HG03045 (cell line): ENCODE measurements around the gene LTBP2.

Experiments
- ATAC-seq: cut with Tn5 transposase; IDR thresholded peaks from one replicate; pipeline ENCODE4 v1.9.1; 2021; ENCODE audit warnings: mild to moderate bottlenecking, moderate library complexity; ENCODE audit not compliant: unreplicated experiment

LTBP2 gene

DNA sequence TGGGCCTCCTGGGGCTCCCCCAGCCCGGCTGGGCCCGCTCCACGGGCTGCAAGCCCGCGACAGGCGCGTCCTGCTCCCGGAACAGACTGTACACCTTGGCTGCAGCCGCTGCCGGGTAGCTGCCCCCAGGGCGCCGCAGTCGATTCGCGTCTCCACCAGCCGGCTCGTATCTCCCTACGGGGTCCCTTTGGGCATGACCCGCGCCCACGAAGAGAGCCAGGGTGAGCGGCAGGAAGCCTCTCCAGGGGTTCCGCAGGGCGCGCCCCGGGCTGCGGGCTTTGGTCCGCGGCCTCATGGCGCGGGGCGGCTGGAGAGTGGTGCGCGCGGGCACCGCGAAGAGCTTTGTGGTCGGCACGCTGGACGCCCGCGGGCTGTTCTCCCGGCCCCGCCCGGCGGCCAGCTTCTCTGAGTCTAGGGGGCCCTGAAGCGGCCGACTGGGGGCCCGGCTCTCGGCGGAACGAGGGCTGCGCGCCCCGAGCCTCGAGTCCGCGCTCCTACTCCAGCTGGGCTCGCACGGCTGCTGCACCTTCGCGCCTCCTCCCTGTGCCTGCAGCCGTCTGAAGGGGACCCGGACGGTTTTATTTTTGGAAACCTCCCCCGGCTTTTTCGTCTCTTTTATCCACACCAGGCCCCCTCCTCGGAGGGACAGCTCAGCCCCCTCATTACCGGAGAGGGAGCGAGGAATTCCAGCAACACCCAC, at the start of gene LTBP2:
Gene LTBP2 (minus strand): TSS at position 588 of the 700 bp plus-strand sequence. CDS start 293 bp downstream, at position 295.
- peak; percentile 9 for ATAC-seq

DNA sequence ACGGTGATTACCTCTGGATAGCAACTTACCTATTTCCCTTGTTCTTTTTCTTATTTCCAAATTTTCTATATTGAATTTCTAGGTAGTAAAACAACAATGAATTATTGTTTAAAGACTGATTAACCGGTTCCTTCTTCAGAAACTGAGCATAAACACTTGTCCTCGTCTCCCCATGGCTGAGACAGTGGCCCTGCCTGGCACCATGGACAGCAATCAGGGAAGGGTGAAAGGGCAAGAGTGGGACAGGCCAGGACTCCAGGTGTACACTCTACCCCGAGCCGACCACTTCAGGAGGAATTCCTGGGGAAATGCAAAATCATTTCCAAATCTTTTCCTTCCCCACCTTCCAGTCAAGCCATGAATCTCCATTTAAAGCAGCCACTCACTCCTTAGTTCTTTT, 48.8 kb upstream of the LTBP2 start:
- ATAC-seq, result no peak

DNA sequence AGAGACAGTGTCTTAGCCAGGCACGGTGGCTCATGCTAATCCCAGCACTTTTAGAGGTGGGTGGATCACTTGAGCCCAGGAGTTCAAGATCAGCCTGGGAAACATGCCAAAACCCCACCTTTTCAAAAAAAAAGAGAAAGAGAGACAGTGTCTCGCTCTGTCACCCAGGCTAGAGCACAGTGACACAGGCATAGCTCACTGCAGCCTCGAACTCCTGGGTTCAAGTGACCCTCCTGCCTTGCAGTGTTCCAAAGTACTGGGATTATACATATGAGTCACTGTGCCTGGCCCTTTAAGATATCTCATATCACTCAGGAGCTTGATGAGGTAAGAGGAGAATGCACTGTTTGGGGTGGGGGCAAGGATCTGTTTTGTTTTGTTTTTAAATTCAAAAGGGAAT, 48.1 kb upstream of the LTBP2 start:
- ATAC-seq, result no peak

DNA sequence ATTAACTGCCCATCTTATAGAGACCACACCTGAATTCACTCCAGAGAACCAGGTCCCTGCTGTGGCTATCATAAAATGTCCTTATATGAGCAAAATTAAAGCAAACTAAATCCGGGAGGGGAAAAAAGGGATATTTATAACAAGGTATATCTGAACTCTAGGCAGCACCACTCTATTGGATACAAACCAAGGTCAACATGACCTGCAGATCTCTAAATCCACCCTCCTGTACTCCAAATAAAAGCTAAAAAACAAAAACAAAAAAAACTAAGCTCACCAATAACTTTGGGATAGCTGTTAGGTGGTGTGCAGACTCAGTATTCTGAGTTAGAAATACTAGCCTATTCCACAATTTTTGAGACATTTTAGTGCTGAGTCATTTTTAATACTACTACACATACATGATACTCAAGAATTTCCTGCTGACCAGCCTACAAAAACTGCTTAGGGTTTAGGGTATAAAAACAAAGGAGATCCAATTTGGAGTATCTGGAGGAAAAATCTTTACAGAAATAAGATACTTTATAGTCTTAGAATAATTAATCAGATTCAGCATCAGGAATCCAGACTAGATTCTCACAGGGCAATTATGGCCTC, 46.6 kb upstream of the LTBP2 start:
- no peak for ATAC-seq

DNA sequence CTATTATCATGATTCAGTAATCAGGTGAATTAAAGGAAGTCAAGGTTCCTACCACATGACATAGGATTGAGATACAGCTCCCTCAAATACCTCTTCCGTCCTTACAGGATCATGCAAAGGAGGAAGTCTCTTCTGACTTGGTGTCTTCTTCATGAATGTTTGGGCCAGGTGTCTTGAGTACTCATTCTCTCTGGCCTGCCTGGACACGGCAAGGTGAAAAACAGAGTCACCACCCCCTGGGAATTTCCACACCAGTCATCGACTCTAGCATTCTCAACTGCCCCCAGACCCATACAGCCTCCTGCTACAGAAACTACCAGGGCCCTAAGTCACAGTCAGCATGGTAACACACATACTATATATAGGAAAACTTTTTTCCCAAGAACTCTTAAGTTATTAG, 44.9 kb upstream of the LTBP2 start:
- no peak for ATAC-seq

DNA sequence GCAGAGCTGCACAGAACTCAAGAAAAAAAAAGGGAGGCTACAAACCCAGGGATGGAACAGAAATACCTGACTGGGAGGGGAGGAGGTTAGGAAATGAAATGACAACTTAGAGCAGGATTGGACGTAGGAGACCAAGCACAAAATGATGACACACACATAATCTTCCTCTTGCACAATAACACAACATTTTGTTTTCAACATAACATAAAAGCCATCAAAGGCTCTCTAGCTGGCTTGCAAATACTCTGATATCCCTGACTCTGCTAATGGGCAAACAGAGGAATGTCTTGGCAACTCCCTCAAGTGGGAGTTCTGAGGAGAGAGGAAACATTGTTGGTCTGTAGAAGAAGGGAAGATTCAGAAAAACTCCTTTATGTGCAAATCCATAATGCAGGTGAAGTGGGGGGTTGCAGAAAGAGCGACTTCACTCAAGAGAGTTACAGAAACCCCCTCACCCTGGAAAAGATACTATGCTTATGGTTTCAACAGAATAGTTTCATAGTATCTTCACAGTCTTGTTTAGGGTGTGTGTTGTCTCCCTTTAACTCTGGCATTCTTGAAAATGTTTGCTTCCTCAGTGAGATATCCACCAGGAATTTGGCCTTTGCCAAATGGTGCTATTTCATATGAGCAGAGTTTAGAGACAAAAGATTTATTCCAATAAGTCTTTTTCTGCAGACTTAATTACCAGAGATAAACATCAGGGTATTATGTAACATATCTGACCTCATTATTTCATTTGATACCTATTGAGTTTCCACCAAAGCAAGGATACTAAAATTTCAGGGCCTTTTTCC, 43.8 kb upstream of the LTBP2 start:
- ATAC-seq, result no peak

DNA sequence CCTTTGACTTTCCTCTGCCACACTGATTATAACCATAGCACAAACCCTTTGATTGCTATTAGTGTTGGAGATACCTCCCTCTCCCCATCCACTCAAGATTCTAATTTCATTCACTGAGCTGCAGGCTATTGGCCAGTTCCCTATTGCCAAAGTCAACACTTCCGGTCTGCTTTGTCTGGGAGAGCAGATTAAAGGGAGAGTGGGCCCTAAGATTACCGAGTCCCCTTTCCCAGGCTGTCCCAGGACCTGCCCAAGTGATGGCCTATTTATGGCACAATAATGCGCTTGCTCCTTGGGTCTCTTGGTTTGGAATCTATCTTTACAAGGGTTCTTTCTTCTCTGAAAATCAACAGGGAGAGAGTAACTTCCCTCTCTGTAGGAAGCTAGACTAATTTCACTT, 42.9 kb upstream of the LTBP2 start:
- no peak for ATAC-seq

DNA sequence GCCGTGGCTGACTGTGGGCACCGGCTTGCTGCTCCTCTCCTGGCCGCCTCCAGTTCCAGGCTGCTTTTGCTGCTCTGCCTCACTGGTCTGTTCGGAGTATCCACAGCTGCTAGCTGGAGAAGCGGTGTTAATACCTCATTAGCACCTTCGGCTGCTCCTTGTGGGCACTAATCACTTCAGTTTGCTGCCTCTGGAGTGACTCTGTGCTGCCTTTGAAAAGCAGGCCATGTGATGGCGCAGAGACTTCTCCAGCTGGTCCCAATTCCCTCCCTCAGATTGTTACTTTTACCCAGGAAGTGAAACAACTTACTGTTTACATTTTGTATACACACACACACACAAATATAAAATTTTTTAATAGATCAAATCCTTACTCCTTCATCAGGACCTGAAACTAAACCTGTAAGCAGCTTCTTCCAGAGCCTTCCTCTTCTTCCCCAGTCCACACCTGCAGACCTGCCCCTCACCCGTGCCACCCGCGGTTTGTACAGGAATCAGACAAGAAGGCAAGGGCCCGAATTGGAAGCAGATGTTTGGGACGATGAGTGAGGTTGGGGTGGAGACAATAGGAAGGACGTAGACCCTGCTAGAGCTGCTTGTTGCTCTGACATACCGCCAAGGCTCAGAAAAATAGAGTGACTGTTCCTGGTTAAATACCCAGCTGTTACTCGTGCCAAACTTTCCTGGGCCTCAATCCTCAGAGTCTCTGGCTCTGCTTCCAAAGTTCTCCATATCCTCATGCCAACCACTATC, 41.5 kb upstream of the LTBP2 start:
- no peak for ATAC-seq

DNA sequence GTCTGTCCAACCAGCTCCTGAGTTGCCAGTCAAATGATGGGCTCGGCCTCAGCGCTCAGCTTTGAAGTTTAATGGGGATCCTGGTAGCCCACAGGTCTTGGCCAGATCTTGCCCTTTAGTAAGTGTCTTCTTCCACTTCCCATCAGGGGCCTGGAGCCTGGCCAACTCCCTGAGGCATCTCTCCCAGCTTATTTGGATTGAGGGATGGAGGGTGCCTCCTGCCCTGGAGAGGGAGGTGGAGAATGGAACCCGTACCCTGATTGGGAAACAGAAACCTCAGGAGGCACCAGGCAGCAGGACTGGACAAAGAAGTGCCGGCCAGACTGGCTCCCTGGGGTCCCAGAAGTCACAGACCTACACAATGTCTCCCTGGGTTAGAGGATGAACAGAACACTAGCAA, 40.5 kb upstream of the LTBP2 start:
- no peak for ATAC-seq

DNA sequence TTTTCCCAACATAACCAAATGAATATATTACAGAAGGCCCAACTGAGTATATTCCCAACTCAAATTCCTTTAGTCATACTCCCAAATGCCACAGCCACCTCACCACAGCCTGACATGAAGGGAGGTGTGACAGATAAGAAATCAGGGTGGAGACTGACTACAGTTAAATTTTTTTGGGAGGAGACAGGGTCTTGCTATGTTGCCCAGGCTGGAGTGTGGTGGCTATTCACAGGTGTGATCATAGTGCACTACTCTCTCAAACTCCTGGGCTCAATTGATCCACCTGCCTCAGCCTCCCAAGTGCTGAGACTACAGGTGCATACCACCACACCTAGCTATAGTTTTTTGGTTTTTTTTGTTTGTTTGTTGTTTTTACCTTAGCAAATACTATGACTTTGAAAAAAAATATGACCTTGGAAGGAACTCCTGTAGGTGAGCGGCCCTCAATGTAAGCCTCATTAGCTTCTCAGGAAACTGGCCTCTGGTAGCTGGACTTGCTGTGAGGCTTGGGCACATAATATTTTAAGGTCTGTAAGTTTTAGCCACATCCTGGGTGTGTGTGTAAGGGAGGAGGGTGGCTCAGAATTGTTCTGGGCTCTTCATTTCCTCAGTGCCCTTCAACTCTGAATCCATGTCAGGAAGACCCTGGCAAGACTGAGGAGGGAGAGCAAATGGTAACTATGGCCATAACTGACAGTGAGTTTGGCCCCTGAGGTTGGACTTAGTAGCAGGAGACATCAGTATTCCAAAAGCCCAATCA, 39.1 kb upstream of the LTBP2 start:
- no peak for ATAC-seq

DNA sequence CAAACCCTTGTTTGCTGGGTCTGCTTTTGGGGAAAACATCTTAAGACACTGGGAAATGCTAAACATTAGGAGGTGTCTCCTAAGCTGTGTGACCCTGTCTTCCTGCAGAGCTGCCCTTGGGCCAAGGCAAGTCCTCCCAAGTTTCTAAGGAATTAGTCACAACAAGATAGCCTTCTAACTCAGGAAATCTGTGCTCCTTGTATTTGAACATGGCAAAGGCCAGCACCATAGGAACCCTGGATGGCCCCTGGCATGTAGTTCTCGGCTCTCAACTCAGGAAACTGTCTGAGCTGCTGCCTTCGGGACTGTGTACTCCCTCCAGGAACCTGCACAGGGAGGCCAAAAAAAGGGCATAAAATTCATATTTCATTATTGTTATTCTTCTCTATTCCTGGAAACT, 37.6 kb upstream of the LTBP2 start:
- no peak for ATAC-seq

DNA sequence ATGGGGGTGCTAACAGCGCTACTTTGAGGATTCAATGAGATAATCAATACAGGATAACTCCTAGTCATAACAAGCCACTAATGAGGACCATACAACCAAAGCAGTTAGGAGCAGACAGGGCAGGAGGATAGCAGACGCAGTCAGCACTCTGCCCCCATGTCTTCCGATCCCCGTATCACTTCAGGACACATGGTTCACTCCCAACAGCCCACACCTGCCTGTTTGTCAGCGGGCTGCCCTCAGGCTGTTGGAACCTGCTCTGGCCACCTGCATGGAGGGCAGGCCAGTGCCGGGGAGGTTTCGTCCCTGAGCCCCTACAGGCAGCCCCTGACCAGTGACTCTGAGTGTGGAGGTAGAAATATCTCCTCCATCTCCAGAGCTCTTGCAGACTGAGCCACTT, 37.1 kb upstream of the LTBP2 start:
- no peak for ATAC-seq

DNA sequence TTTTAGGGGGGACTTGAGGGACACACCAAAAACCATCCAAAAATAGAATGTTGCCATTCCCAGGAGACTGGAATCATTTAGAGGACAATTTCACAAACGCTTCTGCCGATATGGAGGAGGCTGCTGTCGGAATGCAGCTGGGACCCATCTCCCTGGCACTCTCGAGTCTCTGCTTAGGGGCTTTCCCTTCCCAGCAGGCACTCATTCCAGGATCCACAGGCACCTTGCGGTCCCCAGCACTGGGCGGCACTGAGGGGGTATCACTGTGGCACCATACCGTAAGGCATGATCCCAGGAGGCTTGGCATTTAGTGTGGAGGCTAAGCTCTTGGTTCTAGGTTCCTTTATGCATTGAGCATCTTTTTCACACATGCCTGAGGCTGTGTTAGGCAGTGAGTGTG, 36.6 kb upstream of the LTBP2 start:
- ATAC-seq, result no peak

DNA sequence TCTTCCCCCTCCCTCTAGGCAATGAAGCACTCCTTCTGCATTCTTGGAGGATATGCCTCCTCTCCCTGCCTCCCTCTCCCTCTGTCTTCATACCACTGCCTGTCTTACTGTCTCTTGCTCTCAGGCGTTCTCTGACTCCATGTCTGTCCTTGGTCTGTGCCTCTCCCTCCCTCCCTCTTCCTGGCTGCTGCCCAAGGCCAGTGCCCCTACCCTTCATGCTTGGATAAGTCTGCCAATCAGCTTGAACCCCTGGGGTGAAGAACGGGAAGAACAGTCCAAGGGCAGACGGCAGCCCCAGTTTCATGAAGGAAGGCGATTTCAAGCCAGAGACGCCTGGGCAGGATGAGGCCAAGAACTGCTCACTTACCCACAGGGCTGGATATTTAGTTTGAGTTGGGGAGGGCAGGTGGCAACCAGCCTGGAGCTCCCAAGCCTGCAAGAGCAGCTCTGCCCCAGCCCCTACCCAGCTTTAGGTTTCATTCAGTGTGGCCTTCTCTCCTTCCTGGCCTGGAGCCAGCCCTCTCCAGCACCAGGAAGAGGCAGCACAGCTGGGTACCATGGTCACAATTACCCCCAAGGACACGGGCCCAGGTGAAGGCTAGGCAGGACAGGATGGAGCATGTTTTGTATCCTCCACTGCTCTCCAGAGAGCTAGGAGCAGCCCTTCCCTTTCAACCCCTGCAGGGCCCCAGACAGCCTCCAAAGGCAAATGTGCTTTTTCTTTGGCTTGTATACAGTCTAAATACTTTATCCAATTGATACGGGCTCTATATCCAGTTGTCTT, 35.8 kb upstream of the LTBP2 start:
- no peak for ATAC-seq

DNA sequence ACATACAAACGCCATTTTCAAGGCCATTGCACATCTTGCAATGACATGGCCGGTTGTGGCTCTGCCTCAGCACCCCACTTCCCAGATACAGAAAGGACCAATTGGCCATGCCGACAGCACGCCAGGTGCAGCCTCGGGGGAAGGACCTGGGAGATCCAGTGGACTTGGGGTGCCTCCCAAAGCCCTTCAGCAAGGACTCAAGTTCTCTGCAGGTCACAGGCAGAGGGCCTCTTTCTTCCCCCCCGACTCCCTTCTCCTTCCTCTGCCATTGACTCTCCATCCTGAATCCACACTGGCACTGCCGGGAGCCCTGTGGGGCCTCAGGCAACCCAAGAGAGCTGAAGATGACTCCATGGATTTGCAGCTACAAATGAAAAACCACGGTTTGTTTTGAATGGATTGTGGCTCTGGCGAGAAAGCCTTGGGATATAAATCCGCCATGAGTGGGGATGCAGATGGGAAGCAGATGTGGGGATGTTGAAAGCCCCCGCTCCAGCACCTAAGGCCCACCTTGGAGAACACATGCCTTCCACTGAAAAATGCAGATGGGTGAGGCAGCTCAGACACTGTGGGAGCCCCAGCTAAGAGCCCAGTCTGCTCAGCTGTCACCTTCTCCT, 35.1 kb upstream of the LTBP2 start:
- no peak for ATAC-seq

DNA sequence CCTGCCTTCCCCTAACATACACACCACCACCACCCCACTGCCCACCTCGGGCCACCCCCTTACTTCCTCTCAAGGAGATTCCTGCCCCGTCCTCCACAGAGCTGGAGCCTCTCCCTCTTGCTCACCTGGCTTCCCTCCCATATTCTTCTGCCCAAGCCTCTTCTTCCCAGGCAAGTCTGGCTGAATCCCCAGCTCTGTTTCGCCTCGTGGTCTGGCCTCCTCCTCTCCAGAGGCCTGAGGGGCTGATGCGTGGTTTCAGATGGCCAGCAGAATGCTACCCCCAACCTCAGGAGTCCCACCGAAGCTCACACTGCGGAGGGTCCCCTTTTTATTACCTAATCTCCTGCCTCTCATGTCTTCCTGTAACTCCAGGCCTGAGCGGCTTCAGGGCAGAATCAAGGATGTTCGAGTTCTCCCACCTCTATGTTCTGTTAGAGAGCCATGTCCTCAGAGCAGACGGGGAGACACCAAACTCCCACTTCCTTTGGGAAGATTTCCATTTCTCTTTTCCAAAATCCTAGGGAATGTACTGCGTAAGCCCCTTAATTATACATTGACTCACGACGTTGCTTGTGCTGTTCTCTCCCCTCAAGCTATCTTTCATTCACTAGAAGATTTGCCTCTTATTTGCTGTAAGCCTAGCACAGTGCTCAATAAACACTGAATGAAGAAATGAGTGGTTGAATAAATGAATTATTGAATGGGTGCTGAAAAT, 33.9 kb upstream of the LTBP2 start:
- ATAC-seq, result no peak

DNA sequence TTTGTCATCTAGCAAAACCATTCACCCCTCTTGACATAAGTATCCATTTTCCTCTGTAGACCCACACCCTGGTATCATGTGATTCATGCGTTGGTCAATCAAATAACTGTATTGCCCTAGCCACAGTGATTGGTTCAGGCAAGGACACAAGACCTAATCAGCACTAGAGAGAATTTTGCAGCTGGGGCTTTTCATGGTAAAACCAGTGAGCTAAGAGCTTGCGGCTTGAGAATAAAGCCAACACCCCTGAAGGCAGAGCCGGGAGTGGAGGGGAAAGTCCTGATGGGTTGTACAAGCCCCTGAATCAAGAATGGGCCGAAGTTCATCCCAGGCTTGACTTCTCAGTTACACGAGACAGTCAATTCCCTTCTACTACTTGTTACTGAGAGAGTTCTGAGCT, 33.2 kb upstream of the LTBP2 start:
- no peak for ATAC-seq

DNA sequence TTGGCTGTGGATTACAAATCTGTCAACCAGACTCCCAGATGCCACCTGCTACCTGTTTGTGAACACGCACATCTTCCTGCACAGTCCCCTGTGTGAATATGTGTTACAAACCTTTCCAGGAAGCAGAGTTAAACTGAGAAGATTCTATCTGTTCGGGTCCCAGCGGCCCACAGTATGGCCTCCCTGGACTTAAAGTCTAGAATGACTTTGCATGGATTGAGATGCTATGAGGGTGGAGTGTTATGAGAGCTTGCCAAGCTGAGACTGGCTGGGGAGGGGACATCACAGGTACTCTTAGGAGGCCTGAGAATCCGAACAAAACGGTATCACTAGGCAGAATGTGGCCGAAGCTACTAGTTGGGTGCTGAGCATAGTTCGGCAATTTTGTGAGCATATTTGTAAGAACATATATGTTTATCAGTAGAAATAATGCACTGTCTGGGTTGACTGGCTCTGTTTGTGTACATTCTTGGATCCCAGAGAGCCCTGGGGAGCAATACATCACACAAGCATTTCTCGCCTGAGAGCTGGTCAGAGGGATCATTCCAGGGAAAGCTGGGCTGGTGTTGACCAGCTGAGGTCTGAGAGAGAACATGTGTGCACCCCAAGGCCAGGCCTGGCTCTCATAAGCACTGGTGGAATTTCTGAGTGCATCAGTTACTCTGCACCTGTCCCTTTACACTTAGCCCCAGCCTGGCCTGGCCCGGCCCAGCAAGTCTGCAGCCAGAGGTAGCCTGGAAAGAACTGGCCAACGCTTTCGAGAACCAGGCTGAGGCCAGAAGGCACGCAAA, 29.8 kb upstream of the LTBP2 start:
- ATAC-seq, result no peak
